HG02973 (cell line): ENCODE data around the gene MEAF6.
"Not testable (repeated sequence)": the region's sequence is repeated elsewhere in the genome, so short reads cannot be mapped to it uniquely, and the experiment has no call there.

Source experiments
- ATAC-seq: cut with Tn5 transposase; IDR thresholded peaks from one replicate; pipeline ENCODE4 v1.9.1; 2021; ENCODE audit warnings: moderate library complexity; ENCODE audit not compliant: unreplicated experiment

MEAF6 gene

GRCh38 chr1:37532418-37533156, 18.0 kb upstream of the MEAF6 start:
- ATAC-seq, result not testable (repeated sequence)

GRCh38 chr1:37529888-37530287, 15.3 kb upstream of the MEAF6 start:
- ATAC-seq, result not testable (repeated sequence)

DNA sequence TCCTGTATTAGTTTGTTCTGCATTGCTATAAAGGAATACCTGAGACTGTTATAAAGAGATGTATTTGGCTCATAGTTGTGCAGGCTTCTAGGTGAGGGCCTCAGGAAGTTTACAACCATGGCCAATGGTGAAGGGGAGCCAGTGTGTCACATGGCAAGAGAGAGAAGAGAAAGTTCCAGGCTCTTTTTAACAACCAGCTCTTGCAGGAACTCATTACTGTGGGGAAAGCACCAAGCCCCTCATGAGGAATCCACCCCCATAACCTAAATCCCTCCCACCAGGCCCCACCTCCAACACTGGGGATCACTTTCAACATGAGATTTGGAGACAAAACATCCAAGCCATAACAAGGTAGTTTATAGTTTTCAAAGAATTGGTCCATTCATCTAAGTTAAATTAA, 5.0 kb upstream of the MEAF6 start:
- ATAC-seq, result no peak

DNA sequence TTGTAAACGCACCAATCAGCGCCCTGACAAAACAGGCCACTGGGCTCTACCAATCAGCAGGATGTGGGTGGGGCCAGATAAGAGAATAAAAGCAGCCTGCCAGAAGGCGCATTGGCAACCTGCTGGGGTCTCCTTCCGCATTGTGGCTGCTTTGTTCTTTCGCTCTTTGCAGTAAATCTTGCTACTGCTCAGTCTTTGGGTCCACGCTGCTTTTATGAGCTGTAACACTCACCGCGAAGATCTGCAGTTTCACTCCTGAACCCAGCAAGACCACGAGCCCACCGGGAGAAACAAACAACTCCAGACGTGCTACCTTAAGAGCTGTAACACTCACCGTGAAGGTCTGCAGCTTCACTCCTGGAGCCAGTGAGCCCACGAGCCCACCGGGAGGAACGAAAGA, 4.4 kb upstream of the MEAF6 start:
- not testable (repeated sequence) for ATAC-seq

- not testable (repeated sequence) for ATAC-seq
Measured at GRCh38 chr1:37518241-37518640, 3.7 kb upstream of the MEAF6 start.

DNA sequence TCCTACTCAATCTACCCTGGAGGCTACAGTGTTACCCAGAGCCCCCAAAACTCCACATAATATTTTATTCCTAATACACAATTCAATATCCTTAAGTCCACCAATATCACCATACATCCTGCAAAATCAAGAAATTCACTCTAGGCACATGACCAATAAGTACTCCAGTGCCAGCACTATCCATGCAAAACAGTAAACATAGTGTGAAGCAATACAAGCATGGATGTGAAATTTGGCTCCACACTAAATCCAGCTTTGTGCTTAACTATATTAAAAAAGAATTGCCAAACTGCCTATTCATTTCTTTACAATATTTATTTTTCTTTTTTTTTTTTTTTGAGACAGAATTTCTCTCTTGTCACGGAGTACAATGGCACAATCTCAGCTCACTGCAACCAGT, 3.0 kb upstream of the MEAF6 start:
- no peak for ATAC-seq

- ATAC-seq, result no peak
Measured at GRCh38 chr1:37515185-37516034, 844 bp upstream of the MEAF6 start.

GRCh38 chr1:37513795-37514349, 694 bp downstream of the MEAF6 start:
- ATAC-seq, result no peak

DNA sequence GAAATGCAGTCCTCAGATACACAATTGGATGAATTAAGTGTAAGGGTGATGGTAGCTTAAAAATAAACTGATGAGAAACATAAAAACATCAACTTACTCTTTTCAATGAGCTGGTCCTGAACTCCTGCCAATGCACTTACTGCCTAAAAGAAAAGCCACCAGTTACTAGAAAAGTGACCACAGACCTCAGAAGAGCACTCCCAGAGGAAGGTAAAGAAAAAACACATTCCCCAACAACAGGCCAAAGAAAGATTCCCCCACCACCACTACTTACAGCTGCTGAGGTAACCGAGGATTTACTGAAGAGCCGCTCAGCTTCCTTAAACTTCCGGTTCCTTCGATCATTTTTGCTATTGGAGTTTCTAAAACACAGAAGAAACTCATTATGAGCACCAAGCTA, 5.4 kb downstream of the MEAF6 start:
- ATAC-seq, result no peak

DNA sequence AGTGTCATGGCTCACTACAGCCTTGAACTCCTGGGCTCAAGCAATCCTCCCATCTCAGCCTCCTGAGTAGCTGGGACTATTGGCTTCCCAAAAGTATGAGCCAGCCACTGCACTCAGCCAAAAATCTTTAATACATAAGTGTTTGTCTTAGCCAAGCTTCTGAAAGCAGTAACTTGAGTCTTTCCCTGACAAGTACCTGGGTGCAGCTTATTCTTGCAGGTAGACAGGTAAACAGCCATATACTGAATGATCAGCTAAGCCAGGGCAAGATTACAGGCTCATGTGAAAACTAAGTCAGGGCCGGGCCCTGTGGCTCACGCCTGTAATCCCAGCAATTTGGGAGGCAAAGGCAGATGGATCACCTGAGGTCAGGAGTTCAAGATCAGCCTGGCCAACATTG, 7.8 kb downstream of the MEAF6 start:
- no peak for ATAC-seq

DNA sequence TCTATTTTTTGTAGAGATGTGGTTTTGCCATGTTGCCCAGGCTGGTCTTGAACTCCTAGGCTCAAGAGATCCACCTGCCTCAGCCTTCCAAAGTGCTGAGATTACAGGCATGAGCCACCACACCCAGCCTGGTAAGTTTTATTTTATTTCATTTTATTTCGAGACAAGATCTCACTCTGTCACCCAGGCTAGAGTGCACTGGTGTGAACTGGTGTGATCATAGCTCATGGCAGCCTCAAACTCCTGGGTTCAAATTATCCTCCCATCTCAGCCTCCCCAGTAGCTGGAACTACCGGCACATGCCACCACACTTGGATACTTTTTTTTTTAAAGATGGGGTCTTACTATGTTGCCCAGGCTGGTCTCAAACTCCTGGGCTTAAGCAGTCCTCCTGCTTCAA, 11.8 kb downstream of the MEAF6 start:
- not testable (repeated sequence) for ATAC-seq

DNA sequence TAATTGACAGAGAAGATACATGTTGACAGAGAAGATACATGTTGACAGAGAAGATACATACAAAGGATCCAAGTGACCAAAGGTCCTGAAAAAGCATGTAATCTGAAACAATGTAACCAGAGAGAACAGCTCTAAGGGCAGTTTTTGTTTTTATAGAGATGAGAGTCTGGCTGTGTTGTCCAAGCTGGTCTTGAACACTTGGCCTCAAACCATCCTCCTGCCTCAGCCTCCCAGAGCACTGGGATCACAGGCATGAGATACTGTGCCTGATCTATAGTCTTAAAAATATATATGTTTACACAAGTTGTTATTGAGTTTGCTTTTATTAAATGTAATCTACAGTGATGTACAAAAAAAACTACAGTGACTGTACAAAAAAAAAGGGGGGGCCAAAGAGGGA, 12.5 kb downstream of the MEAF6 start:
- no peak for ATAC-seq

DNA sequence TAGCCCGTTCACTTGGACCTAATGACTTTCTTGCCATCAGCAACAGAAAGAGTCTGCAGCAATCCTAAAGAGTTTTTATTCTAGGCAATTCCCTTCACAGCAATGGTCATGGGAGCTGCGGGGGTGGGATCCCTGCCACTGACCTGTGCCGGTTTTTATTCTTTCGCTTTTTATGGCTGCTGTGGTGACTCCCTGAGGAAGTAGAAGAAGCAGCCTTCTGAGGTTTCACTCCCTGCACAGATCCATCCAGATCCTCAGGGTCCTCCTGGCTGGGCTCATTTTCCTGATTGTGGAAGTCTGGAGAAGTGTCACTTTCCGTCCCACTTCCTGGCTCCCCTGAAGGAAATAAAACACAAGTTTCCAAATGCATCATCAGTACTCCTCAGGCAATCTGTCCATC, 12.9 kb downstream of the MEAF6 start:
- ATAC-seq, result no peak

- ATAC-seq, result no peak
Measured at GRCh38 chr1:37498872-37499617, 15.5 kb downstream of the MEAF6 start.

DNA sequence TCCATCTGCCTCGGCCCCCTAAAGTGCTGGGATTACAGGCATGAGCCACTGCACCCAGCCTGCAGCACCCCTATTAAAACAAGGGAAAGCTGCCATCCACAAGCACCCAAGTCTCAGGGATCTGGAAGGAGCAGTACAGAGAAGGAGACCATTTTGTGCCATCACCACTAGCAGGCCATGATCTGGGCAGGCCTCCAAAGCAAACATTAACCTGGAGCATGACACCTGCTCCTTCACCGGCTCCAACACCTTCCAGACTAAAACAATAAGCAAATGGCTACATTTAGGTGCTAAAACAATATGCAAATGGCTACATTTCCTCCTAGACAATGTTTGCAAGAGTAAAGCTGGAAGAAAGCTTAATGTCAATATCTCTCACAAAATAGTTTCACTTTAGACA, 16.7 kb downstream of the MEAF6 start:
- no peak for ATAC-seq

DNA sequence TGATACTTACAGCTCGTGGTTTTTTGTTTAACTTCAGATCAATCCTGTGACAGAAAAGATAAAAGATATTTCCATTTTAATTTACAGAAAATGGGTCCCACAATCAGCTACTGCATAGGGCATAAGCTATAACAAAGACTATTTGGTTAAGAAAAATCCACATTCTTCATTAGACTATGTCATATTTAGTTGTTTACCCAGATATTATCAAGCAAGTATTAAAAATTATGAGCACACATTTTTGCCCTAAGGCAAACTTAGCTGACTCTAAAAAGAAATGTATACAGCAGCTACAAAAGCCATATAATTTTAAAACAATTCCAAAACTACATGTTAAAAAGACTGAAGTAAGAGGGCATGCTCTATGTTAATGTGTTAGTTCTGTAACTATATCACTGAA, 18.7 kb downstream of the MEAF6 start:
- ATAC-seq, result no peak

DNA sequence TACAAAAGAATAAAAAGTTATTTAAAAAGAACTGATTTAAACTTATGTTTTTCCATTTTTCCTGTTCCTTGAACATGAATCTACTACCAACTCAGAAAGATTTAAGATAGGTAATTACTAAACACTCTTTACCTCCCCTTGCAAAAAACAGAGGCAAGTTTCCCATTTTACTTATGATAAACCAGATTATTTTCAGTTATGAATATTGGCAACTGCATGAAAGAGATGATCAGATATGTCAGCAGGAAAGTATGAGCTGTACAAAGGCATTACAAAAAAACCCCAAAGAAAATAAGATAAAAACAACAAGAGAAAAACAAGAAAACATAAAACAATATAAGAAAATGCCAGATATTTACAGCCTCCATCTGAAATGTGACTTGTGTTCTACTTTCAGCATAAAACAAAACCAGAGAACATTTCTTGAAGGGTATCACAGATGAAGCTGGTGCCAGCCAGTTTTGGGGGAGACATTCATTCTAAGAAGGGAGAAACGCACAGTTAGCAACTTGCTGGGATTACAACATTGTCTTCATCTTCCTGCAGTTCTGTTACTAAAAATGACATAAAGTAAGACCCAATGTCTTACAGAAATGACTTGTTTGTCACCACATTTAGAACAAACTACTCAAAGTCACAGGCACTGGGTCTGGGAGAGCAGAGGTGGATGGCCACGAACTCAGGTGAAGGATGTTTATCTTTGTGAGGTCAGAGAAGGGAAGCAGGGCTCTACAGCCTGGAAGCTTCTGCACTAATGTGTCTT, 21.0 kb downstream of the MEAF6 start:
- ATAC-seq, result no peak

- ATAC-seq, result no peak
Measured at GRCh38 chr1:37487619-37487984, 27.0 kb downstream of the MEAF6 start.

- no peak for ATAC-seq
Measured at GRCh38 chr1:37486680-37487618, 27.6 kb downstream of the MEAF6 start.
